SK-N-SH (cell line): ENCODE data around the gene AHNAK2. TPM values are rescaled to one million over a fixed set of nuclear protein-coding genes. Genes with fewer than 3 reads are reported as not detected.
"Not testable (repeated sequence)": the region's sequence is repeated elsewhere in the genome, so short reads cannot be mapped to it uniquely, and the experiment has no call there.

Source experiments
- CTCF ChIA-PET: fragments of 300-600, 350-600 bp; formaldehyde crosslinking; extraction: SDS; loops from one replicate; lab custom pipeline; 2021; lab: Yijun Ruan, JAX
- POLR2A ChIA-PET: fragments of 350-600 bp; sonication (Branson Sonifier 250); formaldehyde crosslinking; extraction: SDS; loops from one replicate; lab custom pipeline; 2020; ENCODE audit warnings: antibody characterized with exemption, inconsistent platforms; lab: Yijun Ruan, JAX
- DNase-seq: peaks from one replicate; pipeline ENCODE4 v3.0.0; 2012
- H2AFZ ChIP-seq: fragments of 200-600 bp; sonication (generic); 2 replicates; pipeline ENCODE4 v1.8.1; 2016; ENCODE audit warnings: antibody characterized with exemption, mild to moderate bottlenecking, low read depth
- H3F3A ChIP-seq: fragments of 200-600 bp; sonication (generic); replicated peaks from 2 replicates; pipeline ENCODE3; 2016; ENCODE audit warnings: antibody characterized with exemption, mild to moderate bottlenecking; ENCODE audit not compliant: insufficient read depth
- H3K27ac ChIP-seq, 2 experiments: fragments of 200-500 bp in 1 of 2; fragments of 200-600 bp in 1 of 2; sonication (Bioruptor generic) in 1 of 2; sonication (generic), shearing (Covaris generic) in 1 of 2; 2 replicates each; pipeline versions ENCODE4 v1.5.1 to v1.6.1; 2014 to 2016; ENCODE audit warnings: low read depth in 2 of 2, inconsistent platforms in 1 of 2, low read length in 1 of 2, mild to moderate bottlenecking in 1 of 2, mixed read lengths in 1 of 2
- H3K27me3 ChIP-seq: fragments of 200-600 bp; sonication (generic), shearing (Covaris generic); 2 replicates; pipeline ENCODE4 v1.6.1; 2016; ENCODE audit warnings: mixed run types; ENCODE audit not compliant: insufficient read depth
- H3K36me3 ChIP-seq, 2 experiments: fragments of 200-500 bp in 1 of 2; fragments of 200-600 bp in 1 of 2; sonication (Bioruptor generic) in 1 of 2; sonication (generic) in 1 of 2; replicated peaks in 1 of 2; 2 replicates each; pipeline versions ENCODE3 to v1.5.1; 2014 to 2016; ENCODE audit warnings: low read length in 1 of 2, mild to moderate bottlenecking in 1 of 2; ENCODE audit not compliant: insufficient read depth in 2 of 2, control insufficient read depth in 1 of 2
- H3K4me1 ChIP-seq, 2 experiments: fragments of 200-500 bp in 1 of 2; fragments of 200-600 bp in 1 of 2; sonication (Bioruptor generic) in 1 of 2; sonication (generic), shearing (Covaris generic) in 1 of 2; 2 replicates each; pipeline versions ENCODE4 v1.5.1 to v1.6.1; 2014 to 2016; ENCODE audit warnings: low read depth in 1 of 2, low read length in 1 of 2, mixed run types in 1 of 2; ENCODE audit not compliant: insufficient read depth in 2 of 2, control insufficient read depth in 1 of 2
- H3K4me2 ChIP-seq: fragments of 200-600 bp; sonication (generic), shearing (Covaris generic); 2 replicates; pipeline ENCODE4 v1.6.1; 2017; ENCODE audit warnings: mixed run types
- H3K4me3 ChIP-seq, 2 experiments: fragments of 200-500 bp in 1 of 2; fragments of 200-600 bp in 1 of 2; sonication (Bioruptor generic) in 1 of 2; sonication (generic), shearing (Covaris generic) in 1 of 2; 2 replicates each; pipeline versions ENCODE4 v1.5.1 to v1.8.1; 2014 to 2016; ENCODE audit warnings: low read depth in 2 of 2, inconsistent platforms in 1 of 2, low read length in 1 of 2, mild to moderate bottlenecking in 1 of 2, mixed read lengths in 1 of 2, moderate library complexity in 1 of 2
- H3K79me2 ChIP-seq: fragments of 200-600 bp; sonication (generic); 2 replicates; pipeline ENCODE4 v1.8.1; 2017; ENCODE audit warnings: mild to moderate bottlenecking; ENCODE audit not compliant: insufficient read depth
- H3K9ac ChIP-seq: fragments of 200-600 bp; sonication (generic); 2 replicates; pipeline ENCODE4 v1.6.1; 2017; ENCODE audit warnings: mixed run types
- H3K9me2 ChIP-seq: fragments of 200-600 bp; sonication (generic); 2 replicates; pipeline ENCODE4 v1.6.1; 2017; ENCODE audit warnings: mixed run types
- H3K9me3 ChIP-seq: fragments of 200-600 bp; sonication (generic); 2 replicates; pipeline ENCODE4 v1.6.1; 2017; ENCODE audit warnings: mixed run types, mild to moderate bottlenecking, moderate library complexity
- H4K20me1 ChIP-seq: fragments of 200-600 bp; sonication (generic); 2 replicates; pipeline ENCODE4 v1.6.1; 2017; ENCODE audit warnings: mild to moderate bottlenecking, mixed run types; ENCODE audit not compliant: insufficient read depth
- CHD2 ChIP-seq: fragments of 150-350 bp; IDR thresholded peaks from 2 replicates; pipeline ENCODE4 v1.6.1; 2018; ENCODE audit warnings: low read length; ENCODE audit not compliant: partially characterized antibody
- FOXJ3 ChIP-seq: sonication (generic); formaldehyde crosslinking; IDR thresholded peaks from 2 replicates; pipeline ENCODE4 v1.5.1; 2020; ENCODE audit warnings: mild to moderate bottlenecking, missing genetic modification reagents
- GABPA ChIP-seq: IDR thresholded peaks from 2 replicates; pipeline ENCODE4 v1.4.0; 2012; ENCODE audit warnings: low read depth, mild to moderate bottlenecking
- NFIC ChIP-seq: IDR thresholded peaks from 2 replicates; pipeline ENCODE4 v1.4.0; 2012; ENCODE audit warnings: borderline replicate concordance
- POLR2AphosphoS5 ChIP-seq: IDR thresholded peaks from 2 replicates; pipeline ENCODE4 v1.6.1; 2012; ENCODE audit warnings: low read depth, low read length
- RAD21 ChIP-seq: IDR thresholded peaks from 2 replicates; pipeline ENCODE4 v1.6.1; 2012; ENCODE audit warnings: mild to moderate bottlenecking, low read length
- RCOR1 ChIP-seq: fragments of 150-350 bp; IDR thresholded peaks from 2 replicates; pipeline ENCODE4 v1.6.1; 2017; ENCODE audit warnings: antibody characterized with exemption, low read length
- RFX5 ChIP-seq: IDR thresholded peaks from 2 replicates; pipeline ENCODE4 v1.6.1; 2012; ENCODE audit warnings: mild to moderate bottlenecking, improper control_type of control experiment, low read length
- SMC3 ChIP-seq: IDR thresholded peaks from 2 replicates; pipeline ENCODE4 v1.6.1; 2012; ENCODE audit warnings: low read depth, low read length, improper control_type of control experiment
- WGBS: methylation state at CpG from one replicate; pipeline ENCODE4 v1.1.6; 2017; ENCODE audit warnings: low lambda C conversion rate; 5-methylcytosine and 5-hydroxymethylcytosine counted together
- polyA plus RNA-seq, 3 experiments: library from polyadenylated mRNA; depleted of rRNA; stranded (reverse); fragments of >200 nt; gene quantifications; 2 replicates each; pipeline ENCODE4 v1.2.3, GENCODE V29; 2012
- TF ChIP-seq, protein P1 (sequence below): IDR thresholded peaks from 2 replicates; pipeline ENCODE4 v1.6.1; 2012; ENCODE audit warnings: mild to moderate bottlenecking, low read depth, low read length, moderate library complexity
- TF ChIP-seq, protein P2 (sequence below): IDR thresholded peaks from 2 replicates; pipeline ENCODE4 v1.4.0; 2012; ENCODE audit warnings: low read depth, borderline replicate concordance
- TF ChIP-seq, protein P3 (sequence below): fragments of 150-350 bp; IDR thresholded peaks from 2 replicates; pipeline ENCODE4 v1.6.1; 2017; ENCODE audit warnings: antibody characterized with exemption, low read length, low read depth, borderline replicate concordance
- TF ChIP-seq, protein P4 (sequence below): IDR thresholded peaks from 2 replicates; pipeline ENCODE4 v1.4.0; 2012; ENCODE audit warnings: low read depth, borderline replicate concordance

The AHNAK2 gene
- polyA plus RNA-seq, 1 of the 3 experiments (the other 2 are of a cell fraction), result 33.5 TPM

DNA sequence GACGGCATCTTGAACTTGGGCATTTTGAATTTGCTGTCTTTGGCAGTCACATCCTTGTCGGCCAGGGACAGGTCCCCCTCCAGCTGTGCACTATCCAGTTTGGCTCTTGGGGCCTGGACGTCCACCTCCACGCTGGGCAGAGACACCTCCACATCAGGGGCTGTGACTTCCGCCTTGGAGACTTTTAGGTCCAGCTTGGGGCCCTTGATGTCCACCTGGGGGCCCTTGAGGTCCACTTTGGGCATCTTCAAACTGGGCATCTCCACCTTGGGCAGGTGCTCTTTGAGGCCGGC is 34.2 kb downstream of the AHNAK2 start:
- H3K27me3 ChIP-seq, H2AFZ ChIP-seq, H3K4me1 ChIP-seq, H3K79me2 ChIP-seq, H3K4me3 ChIP-seq, H3K27ac ChIP-seq, DNase-seq, H4K20me1 ChIP-seq, H3K9me3 ChIP-seq, H3K9ac ChIP-seq, H3F3A ChIP-seq, H3K9me2 ChIP-seq, H3K4me2 ChIP-seq, POLR2A ChIA-PET: not testable (repeated sequence)
- WGBS, result 93% methylated on average over 4 of the region's 6 CpGs
- H3K36me3 ChIP-seq, result peaks cover 5 to 21% of the 10 kb centered on the region in 2 experiments
- CTCF ChIA-PET, result interaction anchor here (0.6 to 2.4 kb wide), 3 partner anchors 10 to 102 kb away, joined by 3 to 9 read pairs (median 4); no protein-coding TSS in a partner anchor

DNA sequence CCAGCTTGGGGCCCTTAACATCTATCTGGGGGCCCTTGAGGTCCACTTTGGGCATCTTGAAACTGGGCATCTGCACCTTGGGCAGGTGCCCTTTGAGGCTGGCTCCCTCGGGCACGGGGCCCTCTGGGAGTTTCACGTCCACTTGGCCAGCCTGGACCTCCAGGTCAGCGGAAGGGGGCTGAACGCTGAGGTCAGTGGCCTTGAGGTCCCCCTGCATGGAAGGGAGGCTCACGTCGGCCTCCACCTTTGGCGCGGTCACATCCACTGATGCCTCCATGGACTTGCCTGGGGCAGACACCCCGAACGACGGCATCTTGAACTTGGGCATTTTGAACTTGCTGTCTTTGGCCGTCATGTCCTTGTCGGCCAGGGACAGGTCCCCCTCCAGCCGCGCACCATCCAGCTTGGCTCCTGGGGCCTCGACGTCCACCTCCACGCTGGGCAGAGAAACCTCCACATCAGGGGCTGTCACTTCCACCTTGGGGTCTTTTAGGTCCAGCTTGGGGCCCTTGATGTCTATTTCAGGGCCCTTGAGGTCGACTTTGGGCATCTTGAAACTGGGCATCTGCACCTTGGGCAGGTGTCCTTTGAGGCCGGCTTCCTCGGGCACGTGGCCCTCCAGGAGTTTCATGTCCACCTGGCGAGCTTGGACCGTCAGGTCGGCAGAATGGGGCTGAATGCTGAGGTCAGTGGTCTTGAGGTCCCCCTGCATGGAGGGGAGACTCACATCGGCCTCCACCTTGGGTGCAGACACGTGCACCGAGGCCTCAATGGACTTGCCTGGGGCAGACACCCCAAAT is 34.8 kb downstream of the AHNAK2 start:
- H4K20me1 ChIP-seq, H3K9ac ChIP-seq, H3K27me3 ChIP-seq, H3K79me2 ChIP-seq, H2AFZ ChIP-seq, H3K27ac ChIP-seq, H3F3A ChIP-seq, H3K4me1 ChIP-seq, H3K9me2 ChIP-seq, H3K4me3 ChIP-seq, H3K9me3 ChIP-seq, POLR2A ChIA-PET, H3K4me2 ChIP-seq, DNase-seq: not testable (repeated sequence)
- H3K36me3 ChIP-seq, result peaks cover 3 to 21% of the 10 kb centered on the region in 2 experiments
- CTCF ChIA-PET, result interaction anchor here (0.8 to 2.4 kb wide), 2 partner anchors 10 to 33 kb away, joined by 4 to 9 read pairs; no protein-coding TSS in a partner anchor
- WGBS, result 93% methylated on average over 17 of the region's 29 CpGs

DNA sequence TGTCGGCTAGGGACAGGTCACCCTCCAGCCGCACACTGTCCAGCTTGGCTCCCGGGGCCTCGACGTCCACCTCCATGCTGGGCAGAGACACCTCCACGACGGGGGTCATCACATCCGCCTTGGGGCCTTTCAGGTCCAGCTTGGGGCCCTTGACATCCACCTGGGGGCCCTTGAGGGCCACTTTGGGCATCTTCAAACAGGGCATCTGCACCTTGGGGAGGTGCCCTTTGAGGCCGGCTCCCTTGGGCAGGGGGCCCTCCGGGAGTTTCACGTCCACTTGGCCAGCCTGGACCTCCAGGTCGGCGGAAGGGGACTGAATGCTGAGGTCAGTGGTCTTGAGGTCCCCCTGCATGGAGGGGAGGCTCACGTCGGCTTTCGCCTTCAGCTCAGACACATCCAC is 35.6 kb downstream of the AHNAK2 start:
- H3K9ac ChIP-seq, result no peak overlapping the region
- no peaks in the 10 kb centered on the region for H3K9me2 ChIP-seq
- no peaks in the 10 kb centered on the region for H3K4me1 ChIP-seq
- H3K27me3 ChIP-seq, result no peaks in the 10 kb centered on the region
- no peaks in the 10 kb centered on the region for H3K79me2 ChIP-seq
- no peak for DNase-seq
- H3K9me3 ChIP-seq, result no peaks in the 10 kb centered on the region
- peaks cover 7 to 24% of the 10 kb centered on the region in 2 experiments for H3K36me3 ChIP-seq
- ChIA-PET CTCF (interaction anchor here (2.4 kb wide), 1 partner anchor 9 kb away, joined by 9 read pairs; no protein-coding TSS in a partner anchor), POLR2A (no interaction called here)
- no peak overlapping the region for H3K27ac ChIP-seq
- no peak overlapping the region for H3K4me3 ChIP-seq
- TF ChIP-seq NFIC (no peak), RCOR1 (no peak), SMC3 (no peak), FOXJ3 (CRISPR knock-in tag) (no peak), CHD2 (no peak), RAD21 (no peak), POLR2AphosphoS5 (no peak), RFX5 (no peak), GABPA (no peak)
- TF ChIP-seq, protein P1, sequence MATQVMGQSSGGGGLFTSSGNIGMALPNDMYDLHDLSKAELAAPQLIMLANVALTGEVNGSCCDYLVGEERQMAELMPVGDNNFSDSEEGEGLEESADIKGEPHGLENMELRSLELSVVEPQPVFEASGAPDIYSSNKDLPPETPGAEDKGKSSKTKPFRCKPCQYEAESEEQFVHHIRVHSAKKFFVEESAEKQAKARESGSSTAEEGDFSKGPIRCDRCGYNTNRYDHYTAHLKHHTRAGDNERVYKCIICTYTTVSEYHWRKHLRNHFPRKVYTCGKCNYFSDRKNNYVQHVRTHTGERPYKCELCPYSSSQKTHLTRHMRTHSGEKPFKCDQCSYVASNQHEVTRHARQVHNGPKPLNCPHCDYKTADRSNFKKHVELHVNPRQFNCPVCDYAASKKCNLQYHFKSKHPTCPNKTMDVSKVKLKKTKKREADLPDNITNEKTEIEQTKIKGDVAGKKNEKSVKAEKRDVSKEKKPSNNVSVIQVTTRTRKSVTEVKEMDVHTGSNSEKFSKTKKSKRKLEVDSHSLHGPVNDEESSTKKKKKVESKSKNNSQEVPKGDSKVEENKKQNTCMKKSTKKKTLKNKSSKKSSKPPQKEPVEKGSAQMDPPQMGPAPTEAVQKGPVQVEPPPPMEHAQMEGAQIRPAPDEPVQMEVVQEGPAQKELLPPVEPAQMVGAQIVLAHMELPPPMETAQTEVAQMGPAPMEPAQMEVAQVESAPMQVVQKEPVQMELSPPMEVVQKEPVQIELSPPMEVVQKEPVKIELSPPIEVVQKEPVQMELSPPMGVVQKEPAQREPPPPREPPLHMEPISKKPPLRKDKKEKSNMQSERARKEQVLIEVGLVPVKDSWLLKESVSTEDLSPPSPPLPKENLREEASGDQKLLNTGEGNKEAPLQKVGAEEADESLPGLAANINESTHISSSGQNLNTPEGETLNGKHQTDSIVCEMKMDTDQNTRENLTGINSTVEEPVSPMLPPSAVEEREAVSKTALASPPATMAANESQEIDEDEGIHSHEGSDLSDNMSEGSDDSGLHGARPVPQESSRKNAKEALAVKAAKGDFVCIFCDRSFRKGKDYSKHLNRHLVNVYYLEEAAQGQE, result no peak
- TF ChIP-seq, protein P2, sequence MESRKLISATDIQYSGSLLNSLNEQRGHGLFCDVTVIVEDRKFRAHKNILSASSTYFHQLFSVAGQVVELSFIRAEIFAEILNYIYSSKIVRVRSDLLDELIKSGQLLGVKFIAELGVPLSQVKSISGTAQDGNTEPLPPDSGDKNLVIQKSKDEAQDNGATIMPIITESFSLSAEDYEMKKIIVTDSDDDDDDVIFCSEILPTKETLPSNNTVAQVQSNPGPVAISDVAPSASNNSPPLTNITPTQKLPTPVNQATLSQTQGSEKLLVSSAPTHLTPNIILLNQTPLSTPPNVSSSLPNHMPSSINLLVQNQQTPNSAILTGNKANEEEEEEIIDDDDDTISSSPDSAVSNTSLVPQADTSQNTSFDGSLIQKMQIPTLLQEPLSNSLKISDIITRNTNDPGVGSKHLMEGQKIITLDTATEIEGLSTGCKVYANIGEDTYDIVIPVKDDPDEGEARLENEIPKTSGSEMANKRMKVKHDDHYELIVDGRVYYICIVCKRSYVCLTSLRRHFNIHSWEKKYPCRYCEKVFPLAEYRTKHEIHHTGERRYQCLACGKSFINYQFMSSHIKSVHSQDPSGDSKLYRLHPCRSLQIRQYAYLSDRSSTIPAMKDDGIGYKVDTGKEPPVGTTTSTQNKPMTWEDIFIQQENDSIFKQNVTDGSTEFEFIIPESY, result no peak
- TF ChIP-seq, protein P3, sequence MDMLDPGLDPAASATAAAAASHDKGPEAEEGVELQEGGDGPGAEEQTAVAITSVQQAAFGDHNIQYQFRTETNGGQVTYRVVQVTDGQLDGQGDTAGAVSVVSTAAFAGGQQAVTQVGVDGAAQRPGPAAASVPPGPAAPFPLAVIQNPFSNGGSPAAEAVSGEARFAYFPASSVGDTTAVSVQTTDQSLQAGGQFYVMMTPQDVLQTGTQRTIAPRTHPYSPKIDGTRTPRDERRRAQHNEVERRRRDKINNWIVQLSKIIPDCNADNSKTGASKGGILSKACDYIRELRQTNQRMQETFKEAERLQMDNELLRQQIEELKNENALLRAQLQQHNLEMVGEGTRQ, result no peak
- TF ChIP-seq, protein P4, sequence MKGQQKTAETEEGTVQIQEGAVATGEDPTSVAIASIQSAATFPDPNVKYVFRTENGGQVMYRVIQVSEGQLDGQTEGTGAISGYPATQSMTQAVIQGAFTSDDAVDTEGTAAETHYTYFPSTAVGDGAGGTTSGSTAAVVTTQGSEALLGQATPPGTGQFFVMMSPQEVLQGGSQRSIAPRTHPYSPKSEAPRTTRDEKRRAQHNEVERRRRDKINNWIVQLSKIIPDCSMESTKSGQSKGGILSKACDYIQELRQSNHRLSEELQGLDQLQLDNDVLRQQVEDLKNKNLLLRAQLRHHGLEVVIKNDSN, result no peak
- no peaks in the 10 kb centered on the region for H4K20me1 ChIP-seq
- H3K4me2 ChIP-seq, result no peak overlapping the region
- H3F3A ChIP-seq, result peaks cover under 1% of the 10 kb centered on the region
- 99% methylated on average over 8 of the region's 16 CpGs for WGBS
- no peak overlapping the region for H2AFZ ChIP-seq
